ENCODE results near the gene SV2B.

The SV2B gene

GRCh38 chr15:91065505-91065904 lies 34.6 kb upstream of the SV2B start:
- DNase-seq (ENCODE audit: low read depth) = no peak
- no peak overlapping the region for H3K4me3 ChIP-seq (ENCODE audit: low read depth, low read length)
- no peak for TF ChIP-seq CTCF (IDR thresholded peaks at IDR 0.05; ENCODE audit: insufficient read depth, low read depth, low read length, missing control alignments)

- DNase-seq (ENCODE audit: low read depth) = no peak
- TF ChIP-seq CTCF (IDR thresholded peaks at IDR 0.05; ENCODE audit: insufficient read depth, low read depth, low read length, missing control alignments) = no peak
- no peak overlapping the region for H3K4me3 ChIP-seq (ENCODE audit: low read depth, low read length)
Observed at GRCh38 chr15:91067036-91067435, 33.0 kb upstream of the SV2B start.

GRCh38 chr15:91068436-91068835 lies 31.6 kb upstream of the SV2B start:
- DNase-seq (ENCODE audit: low read depth) = no peak
- TF ChIP-seq CTCF (IDR thresholded peaks at IDR 0.05; ENCODE audit: insufficient read depth, low read depth, low read length, missing control alignments) = no peak

GRCh38 chr15:91068966-91069365 lies 31.1 kb upstream of the SV2B start:
- H3K4me3 ChIP-seq (ENCODE audit: low read depth, low read length) = no peak overlapping the region
- no peak for TF ChIP-seq CTCF (IDR thresholded peaks at IDR 0.05; ENCODE audit: insufficient read depth, low read depth, low read length, missing control alignments)
- no peak for DNase-seq (ENCODE audit: low read depth)

More at GRCh38 chr15:91068436-91068835, 31.6 kb upstream of the SV2B start:
- H3K4me3 ChIP-seq (ENCODE audit: low read depth, low read length) = no peak overlapping the region

GRCh38 chr15:91070872-91071271 lies 29.2 kb upstream of the SV2B start:
- DNase-seq (ENCODE audit: low read depth) = no peak
- TF ChIP-seq CTCF (IDR thresholded peaks at IDR 0.05; ENCODE audit: insufficient read depth, low read depth, low read length, missing control alignments) = no peak
- no peak overlapping the region for H3K4me3 ChIP-seq (ENCODE audit: low read depth, low read length)

GRCh38 chr15:91072161-91072560 lies 27.9 kb upstream of the SV2B start:
- no peak overlapping the region for H3K4me3 ChIP-seq (ENCODE audit: low read depth, low read length)
- DNase-seq (ENCODE audit: low read depth) = no peak
- no peak for TF ChIP-seq CTCF (IDR thresholded peaks at IDR 0.05; ENCODE audit: insufficient read depth, low read depth, low read length, missing control alignments)

GRCh38 chr15:91073077-91073476 lies 27.0 kb upstream of the SV2B start:
- H3K4me3 ChIP-seq (ENCODE audit: low read depth, low read length) = no peak overlapping the region
- TF ChIP-seq CTCF (IDR thresholded peaks at IDR 0.05; ENCODE audit: insufficient read depth, low read depth, low read length, missing control alignments) = no peak
- no peak for DNase-seq (ENCODE audit: low read depth)
